H1 (cell line): ENCODE results near the gene CRACDL.
A peak's percentile ranks its signal among the peaks of the same experiment; 100 is the strongest.

Source experiments
- ATF3 ChIP-seq: IDR thresholded peaks from 2 replicates; pipeline ENCODE4 v1.6.1; 2011; ENCODE audit warnings: low read depth, mild to moderate bottlenecking, low read length; ENCODE audit not compliant: insufficient read depth
- CEBPB ChIP-seq: IDR thresholded peaks from 2 replicates; pipeline ENCODE4 v1.6.1; 2012; ENCODE audit warnings: low read depth, low read length
- CREB1 ChIP-seq: IDR thresholded peaks from 2 replicates; pipeline ENCODE4 v1.6.1; 2012; ENCODE audit warnings: inconsistent platforms
- CTCF ChIP-seq, 3 experiments: IDR thresholded peaks; 1 replicate in 2 of 3; 2 replicates in 1 of 3; pipeline versions ENCODE4 v1.5.1 to v1.6.1; 2011; ENCODE audit warnings: low read length in 3 of 3, mild to moderate bottlenecking in 3 of 3, inconsistent platforms in 2 of 3, low read depth in 1 of 3, moderate library complexity in 1 of 3; ENCODE audit not compliant: insufficient read depth in 1 of 3; ENCODE audit errors: control extremely low read depth in 1 of 3
- POLR2AphosphoS5 ChIP-seq: IDR thresholded peaks from 2 replicates; pipeline ENCODE4 v1.6.1; 2011; ENCODE audit warnings: low read depth, low read length
- SIN3A ChIP-seq, 2 experiments: IDR thresholded peaks in 1 of 2; conservative IDR thresholded peaks in 1 of 2; 2 replicates each; pipeline ENCODE4 v1.6.1; 2011 to 2012; ENCODE audit warnings: low read length in 2 of 2, improper control_type of control experiment in 1 of 2, low read depth in 1 of 2, mild to moderate bottlenecking in 1 of 2
- TCF12 ChIP-seq: IDR thresholded peaks from 2 replicates; pipeline ENCODE4 v1.6.1; 2011; ENCODE audit warnings: low read depth, mild to moderate bottlenecking, low read length

- TF ChIP-seq SIN3A (conservative IDR thresholded peaks at IDR 0.05 in 1 of 2, IDR thresholded peaks at IDR 0.05 in 1 of 2; ENCODE audit: low read depth in 1 of 2, low read length in 2 of 2) (peak; percentile 67 to 84; a peak in 2 of 4 replicates), CREB1 (no peak), CEBPB (no peak), CTCF (IDR thresholded peaks at IDR 0.05; ENCODE audit: control extremely low read depth in 1 of 3, insufficient read depth in 1 of 3, low read depth in 1 of 3, low read length in 3 of 3) (no peak), POLR2AphosphoS5 (no peak), TCF12 (peak; percentile 97), ATF3 (no peak)
These were observed 26.5 kb downstream of the CRACDL start for GRCh38 chr2:98909317-98910211.
